ENCODE results near the gene ACOX3. TPM values are rescaled to one million over a fixed set of nuclear protein-coding genes. Genes with fewer than 3 reads are reported as not detected.

The ACOX3 gene
- polyA plus RNA-seq, 1 of the 3 experiments (the other 2 are of a cell fraction): 8.4 TPM

DNA sequence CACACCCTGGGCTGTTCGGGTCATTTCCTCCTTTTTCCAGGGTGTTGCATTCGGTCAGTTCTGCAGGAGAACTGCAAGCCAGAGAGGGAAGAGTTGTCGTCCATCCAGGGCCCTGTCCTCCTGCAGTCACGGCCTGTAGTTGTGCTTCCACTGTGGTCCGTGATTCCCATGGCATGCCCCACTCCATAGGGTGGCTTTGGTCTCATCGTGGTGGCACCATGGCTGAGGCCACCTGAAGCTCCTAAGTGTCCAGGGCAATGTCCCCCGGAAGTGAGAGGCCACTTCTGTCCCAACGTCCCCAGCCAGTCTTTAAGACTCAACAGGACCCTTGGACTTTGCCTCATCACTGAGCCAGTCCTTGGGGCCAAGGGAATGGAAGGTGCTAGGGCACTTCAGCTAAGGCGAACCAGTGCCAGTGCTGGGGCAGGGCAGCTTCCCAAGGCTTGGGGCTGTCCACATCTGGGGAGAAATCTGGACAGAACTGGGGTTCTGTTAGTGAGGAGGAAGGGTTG lies 87.3 kb downstream of the ACOX3 start (continued):
- TF ChIP-seq ELF1 (IDR thresholded peaks at IDR 0.05): no peak

- no peak overlapping the region for H3K9ac ChIP-seq
- no peaks in the 10 kb centered on the region for H3K36me3 ChIP-seq (replicated peaks in 1 of 2; ENCODE audit: control insufficient read depth in 1 of 2, insufficient read depth in 2 of 2, low read length in 1 of 2)
- peaks cover 3% of the 10 kb centered on the region for H3F3A ChIP-seq (replicated peaks; ENCODE audit: insufficient read depth)
- H3K9me2 ChIP-seq: no peaks in the 10 kb centered on the region
- no peaks in the 10 kb centered on the region for H3K9me3 ChIP-seq
- H3K4me2 ChIP-seq: no peak overlapping the region
- no peak overlapping the region for H2AFZ ChIP-seq (ENCODE audit: low read depth)
- H3K27ac ChIP-seq (ENCODE audit: low read depth in 2 of 2, low read length in 1 of 2): no peak overlapping the region
- H3K4me3 ChIP-seq (ENCODE audit: low read depth in 2 of 2, low read length in 1 of 2): no peak overlapping the region
- CTCF ChIA-PET: interaction anchor here (0.6 to 1.3 kb wide), 2 partner anchors 10 to 185 kb away, joined by 3 to 4 read pairs; no protein-coding TSS in a partner anchor
- H4K20me1 ChIP-seq (ENCODE audit: insufficient read depth): no peaks in the 10 kb centered on the region
- WGBS (ENCODE audit: low lambda C conversion rate): 79% methylated on average over 10 of the region's 20 CpGs
- H3K27me3 ChIP-seq (ENCODE audit: insufficient read depth): no peaks in the 10 kb centered on the region
- no peak for TF ChIP-seq SIN3A (IDR thresholded peaks at IDR 0.05; ENCODE audit: borderline replicate concordance, low read depth, low read length)
- no peak for TF ChIP-seq SMC3 (IDR thresholded peaks at IDR 0.05; ENCODE audit: low read depth, low read length)
- no peak for TF ChIP-seq GATA2 (CRISPR knock-in tag; IDR thresholded peaks at IDR 0.05)
- TF ChIP-seq FOXM1 (IDR thresholded peaks at IDR 0.05; ENCODE audit: low read depth): no peak
- no peak for TF ChIP-seq TEAD4 (IDR thresholded peaks at IDR 0.05; ENCODE audit: borderline replicate concordance, insufficient read depth)
- no peak for TF ChIP-seq TCF12 (IDR thresholded peaks at IDR 0.05)
- TF ChIP-seq IRF3 (IDR thresholded peaks at IDR 0.05; ENCODE audit: low read depth, low read length): no peak
- TF ChIP-seq, protein P1, sequence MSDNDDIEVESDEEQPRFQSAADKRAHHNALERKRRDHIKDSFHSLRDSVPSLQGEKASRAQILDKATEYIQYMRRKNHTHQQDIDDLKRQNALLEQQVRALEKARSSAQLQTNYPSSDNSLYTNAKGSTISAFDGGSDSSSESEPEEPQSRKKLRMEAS (IDR thresholded peaks at IDR 0.05; ENCODE audit: low read depth): no peak
- TF ChIP-seq NRF1 (IDR thresholded peaks at IDR 0.05; ENCODE audit: low read depth, low read length): no peak
- TF ChIP-seq MXI1 (IDR thresholded peaks at IDR 0.05; ENCODE audit: low read depth, low read length): no peak
- no peak for TF ChIP-seq POLR2AphosphoS5 (IDR thresholded peaks at IDR 0.05; ENCODE audit: low read depth, low read length)
- peaks cover 0 to 18% of the 10 kb centered on the region in 2 experiments; a peak in 3 of 4 replicates for H3K4me1 ChIP-seq (ENCODE audit: control insufficient read depth in 1 of 2, insufficient read depth in 2 of 2, low read depth in 1 of 2, low read length in 1 of 2)
- no peak for DNase-seq
- POLR2A ChIA-PET: no interaction called here
- H3K79me2 ChIP-seq (ENCODE audit: insufficient read depth): no peaks in the 10 kb centered on the region
Measured at GRCh38 chr4:8352368-8353157, 88.0 kb downstream of the ACOX3 start.

DNA sequence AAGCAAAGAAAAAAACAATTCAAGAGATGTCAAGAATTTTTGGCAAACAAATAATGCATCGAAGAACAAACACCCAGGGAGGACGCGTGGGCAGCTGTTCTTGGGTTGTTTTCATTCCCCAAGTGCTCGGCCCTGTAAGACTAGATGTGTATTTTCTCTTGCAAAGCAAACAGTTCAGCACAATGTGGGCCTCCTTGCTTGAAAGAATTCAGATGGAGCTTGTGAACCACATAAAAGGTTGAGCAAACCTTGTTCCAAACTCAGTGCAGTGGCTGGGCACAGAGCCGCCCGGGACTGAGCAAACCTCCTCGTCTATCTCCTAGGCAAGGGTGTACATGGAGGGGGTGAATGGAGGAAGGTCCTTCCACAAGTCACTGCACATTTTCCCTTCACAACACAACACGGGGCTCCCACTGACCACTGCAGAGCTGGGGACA lies 88.6 kb downstream of the ACOX3 start:
- Histone ChIP-seq H3K4me1 (ENCODE audit: control insufficient read depth in 1 of 2, insufficient read depth in 2 of 2, low read depth in 1 of 2, low read length in 1 of 2) (peaks cover 3 to 18% of the 10 kb centered on the region in 2 experiments; a peak in 3 of 4 replicates), H3K9me3 (no peaks in the 10 kb centered on the region), H2AFZ (ENCODE audit: low read depth) (no peak overlapping the region), H4K20me1 (ENCODE audit: insufficient read depth) (no peaks in the 10 kb centered on the region), H3K27ac (ENCODE audit: low read depth in 2 of 2, low read length in 1 of 2) (no peak overlapping the region), H3K9me2 (no peaks in the 10 kb centered on the region), H3K27me3 (ENCODE audit: insufficient read depth) (no peaks in the 10 kb centered on the region), H3K4me3 (ENCODE audit: low read depth in 2 of 2, low read length in 1 of 2) (no peak overlapping the region), H3K4me2 (no peak overlapping the region), H3K9ac (no peak overlapping the region), H3K79me2 (ENCODE audit: insufficient read depth) (no peaks in the 10 kb centered on the region), H3K36me3 (replicated peaks in 1 of 2; ENCODE audit: control insufficient read depth in 1 of 2, insufficient read depth in 2 of 2, low read length in 1 of 2) (no peaks in the 10 kb centered on the region), H3F3A (replicated peaks; ENCODE audit: insufficient read depth) (peaks cover 3% of the 10 kb centered on the region)
- TF ChIP-seq ELF1 (IDR thresholded peaks at IDR 0.05) (no peak), USF2 (IDR thresholded peaks at IDR 0.05; ENCODE audit: borderline replicate concordance, low read depth, low read length) (no peak), EZH2phosphoT487 (IDR thresholded peaks at IDR 0.05; ENCODE audit: borderline replicate concordance, low read depth) (no peak)
- CTCF ChIA-PET: interaction anchor here (1.3 kb wide), 1 partner anchor 10 kb away, joined by 4 read pairs; no protein-coding TSS in a partner anchor
- no peak for DNase-seq
- 81% methylated on average over 8 of the region's 8 CpGs for WGBS (ENCODE audit: low lambda C conversion rate)
- POLR2A ChIA-PET: no interaction called here
